ENCODE measurements around the gene BACH1. TPM values are rescaled to one million over a fixed set of nuclear protein-coding genes. Genes with fewer than 3 reads are reported as not detected.

BACH1 gene
- total and polyA plus RNA-seq, 2 donors (not counting 3 experiments of a cell fraction or from before 2014, with no cell fraction given), result 7.2 to 28.8 TPM

GRCh38 chr21:29379517-29380054 lies 80.9 kb downstream of the BACH1 start:
- Histone ChIP-seq H4K20me1 (replicated peaks; ENCODE audit: control insufficient read depth, extremely low read depth, insufficient read depth, low read length) (no peaks in the 10 kb centered on the region), H3K27me3 (ENCODE audit: control insufficient read depth in 2 of 2, insufficient read depth in 2 of 2, low read length in 2 of 2) (no peaks in the 10 kb centered on the region), H3K9me3 (replicated peaks; ENCODE audit: control insufficient read depth, insufficient read depth, low read length) (no peaks in the 10 kb centered on the region), H3K36me3 (ENCODE audit: control insufficient read depth in 2 of 2, extremely low read depth in 1 of 2, insufficient read depth in 2 of 2, low read length in 2 of 2) (no peaks in the 10 kb centered on the region), H3K4me2 (ENCODE audit: insufficient read depth, low read length) (no peak overlapping the region), H3K4me1 (ENCODE audit: control insufficient read depth, extremely low read depth, insufficient read depth, low read length) (peaks cover 4% of the 10 kb centered on the region), H3K27ac (ENCODE audit: insufficient read depth, low read depth, low read length) (no peak overlapping the region), H3K79me2 (ENCODE audit: control insufficient read depth, insufficient read depth, low read length) (no peaks in the 10 kb centered on the region), H3K4me3 (replicated peaks in 1 of 3; ENCODE audit: insufficient read depth in 1 of 3, low read depth in 1 of 3, low read length in 3 of 3) (no peak overlapping the region), H3K9me1 (replicated peaks; ENCODE audit: control insufficient read depth, extremely low read depth, insufficient read depth, low read length) (no peaks in the 10 kb centered on the region), H3K9ac (replicated peaks; ENCODE audit: extremely low read depth, insufficient read depth, low read length) (no peak overlapping the region), H2AFZ (ENCODE audit: low read depth, low read length) (no peak overlapping the region)
- ChIA-PET CTCF (no interaction called here), POLR2A (no interaction called here)
- DNase-seq (ENCODE audit: low read depth, low spot score) (no peak), FAIRE-seq (no peak)
- dilution Hi-C loops (cut with MboI; ENCODE audit: extremely low pct_ligation_motif_present, low sequenced_read_pairs) (no loop called here), intact Hi-C loops (cut with micrococcal nuclease) (loop anchor here (10.0 kb wide), 1 partner anchor 465 kb away; no protein-coding TSS in a partner anchor)
- TF ChIP-seq MYC (IDR thresholded peaks at IDR 0.05; ENCODE audit: low read depth, low read length), result no peak
- no peak for TF ChIP-seq MAX (IDR thresholded peaks at IDR 0.05; ENCODE audit: insufficient read depth, insufficient read length)
- no peak for TF ChIP-seq EZH2 (IDR thresholded peaks at IDR 0.05; ENCODE audit: borderline replicate concordance, low read depth, low read length, severe bottlenecking)
- no peak for TF ChIP-seq GATA2 (IDR thresholded peaks at IDR 0.05; ENCODE audit: insufficient read depth, insufficient read length, low read depth, low read length)
- no peak for TF ChIP-seq CTCF (IDR thresholded peaks at IDR 0.05; ENCODE audit: extremely low read depth in 1 of 2, insufficient read depth in 1 of 2, low read depth in 1 of 2, low read length in 2 of 2)
- TF ChIP-seq FOS (IDR thresholded peaks at IDR 0.05; ENCODE audit: borderline replicate concordance, insufficient read depth, low read length), result no peak
- no peak for TF ChIP-seq POLR2A (IDR thresholded peaks at IDR 0.05; ENCODE audit: low read depth, low read length)
- TF ChIP-seq JUN (IDR thresholded peaks at IDR 0.05; ENCODE audit: borderline replicate concordance, insufficient read depth, insufficient read length, low read depth), result no peak
- TF ChIP-seq POLR2AphosphoS5 (IDR thresholded peaks at IDR 0.05; ENCODE audit: insufficient read depth, low read depth, low read length), result no peak
- no TSS peak for BruUV-seq (replicated peaks)

Measured in endothelial cell of umbilical vein (primary cell).